ENCODE results near the gene MEI1.

MEI1 gene

DNA sequence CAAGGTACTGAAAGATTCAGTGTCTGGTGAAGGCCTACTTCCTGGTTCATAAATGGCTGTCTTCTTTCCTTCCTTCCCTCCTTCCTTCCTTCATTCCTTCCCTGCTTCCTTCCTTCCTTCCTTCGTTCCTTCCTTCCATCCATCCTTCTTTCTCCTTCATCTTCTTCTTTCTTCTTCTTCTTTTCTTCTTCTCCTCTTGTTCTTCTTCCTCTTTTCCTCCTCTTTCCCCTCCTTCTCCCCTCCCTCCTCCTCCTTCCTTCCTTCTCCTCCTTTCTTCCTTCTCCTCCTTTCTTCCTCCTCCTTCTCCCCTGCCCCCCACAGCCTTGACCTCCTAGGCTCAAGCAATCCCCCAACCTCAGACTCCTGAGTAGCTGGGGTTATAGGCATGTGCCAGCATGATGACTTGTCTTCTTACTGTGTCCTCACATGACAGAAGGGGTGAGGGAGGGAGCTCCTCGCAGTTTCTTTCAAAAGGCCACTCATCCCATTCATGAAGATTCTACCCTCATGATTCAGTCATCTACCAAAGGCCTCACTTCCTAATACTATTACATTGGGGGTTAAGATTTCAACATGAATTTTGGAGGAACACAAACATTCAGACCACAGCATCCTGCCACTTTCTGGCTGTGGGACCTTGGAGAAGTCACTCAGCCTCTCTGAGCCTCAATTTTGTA lies 78.6 kb downstream of the MEI1 start:
- Histone ChIP-seq H4K20me1 (ENCODE audit: control insufficient read depth, insufficient read depth, low read depth, low read length) (no peaks in the 10 kb centered on the region), H3F3A (ENCODE audit: control insufficient read depth, insufficient read depth) (no peaks in the 10 kb centered on the region), H3K27me3 (ENCODE audit: control insufficient read depth, low read length) (peaks cover 3% of the 10 kb centered on the region; the same call in 1 of the 2 replicates), H3K4me1 (ENCODE audit: control insufficient read depth, low read length) (peaks cover 21% of the 10 kb centered on the region), H3K4me3 (ENCODE audit: low read length) (no peak overlapping the region), H3K27ac (ENCODE audit: low read depth, low read length) (no peak overlapping the region), H3K9me2 (replicated peaks; ENCODE audit: control insufficient read depth, low read length) (no peaks in the 10 kb centered on the region), H3K36me3 (ENCODE audit: control insufficient read depth, low read length) (no peaks in the 10 kb centered on the region), H3K9me3 (ENCODE audit: control insufficient read depth, insufficient read depth, low read length) (no peaks in the 10 kb centered on the region), H3K79me2 (ENCODE audit: control insufficient read depth, low read length) (no peaks in the 10 kb centered on the region), H3K4me2 (ENCODE audit: low read length) (no peak overlapping the region)
- TF ChIP-seq CTCF (IDR thresholded peaks at IDR 0.05; ENCODE audit: low read depth, low read length, poor library complexity, severe bottlenecking) (no peak), EZH2phosphoT487 (IDR thresholded peaks at IDR 0.05; ENCODE audit: borderline replicate concordance, low read length) (no peak)

DNA sequence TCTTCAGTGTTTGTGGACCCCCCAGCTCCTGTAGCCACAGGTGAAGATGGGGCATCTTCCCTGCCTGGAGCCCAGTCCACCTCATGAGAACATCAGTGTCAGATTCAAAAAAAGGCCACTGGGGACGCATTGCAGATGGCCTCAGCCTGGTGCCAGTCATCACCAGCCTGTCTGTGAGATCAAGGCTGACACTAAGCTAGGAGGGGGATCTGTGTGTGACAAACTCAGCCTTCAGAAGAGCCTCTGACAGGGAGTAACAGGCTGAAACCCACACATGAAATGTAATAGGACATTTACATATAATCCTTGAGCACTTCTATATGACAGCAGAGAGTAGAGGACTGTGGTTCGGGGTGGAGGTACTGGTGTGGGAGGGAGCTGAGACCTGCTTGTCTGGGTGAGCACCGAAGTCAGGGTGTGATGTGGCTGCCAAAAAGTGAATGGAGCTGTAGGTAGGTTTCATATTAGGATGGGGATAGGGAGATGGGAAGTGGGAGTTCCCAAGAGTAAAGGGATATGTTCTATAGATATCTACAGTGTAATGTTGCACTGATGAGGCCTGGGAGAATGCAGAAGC lies 80.7 kb downstream of the MEI1 start:
- Histone ChIP-seq H3K27ac (ENCODE audit: low read depth, low read length) (no peak overlapping the region), H3F3A (ENCODE audit: control insufficient read depth, insufficient read depth) (no peaks in the 10 kb centered on the region), H3K4me3 (ENCODE audit: low read length) (no peak overlapping the region), H3K27me3 (ENCODE audit: control insufficient read depth, low read length) (no peaks in the 10 kb centered on the region), H3K4me2 (ENCODE audit: low read length) (no peak overlapping the region), H3K79me2 (ENCODE audit: control insufficient read depth, low read length) (no peaks in the 10 kb centered on the region), H3K9me3 (ENCODE audit: control insufficient read depth, insufficient read depth, low read length) (no peaks in the 10 kb centered on the region), H3K36me3 (ENCODE audit: control insufficient read depth, low read length) (no peaks in the 10 kb centered on the region), H3K9me2 (replicated peaks; ENCODE audit: control insufficient read depth, low read length) (no peaks in the 10 kb centered on the region), H3K4me1 (ENCODE audit: control insufficient read depth, low read length) (peaks cover 21% of the 10 kb centered on the region), H4K20me1 (ENCODE audit: control insufficient read depth, insufficient read depth, low read depth, low read length) (no peaks in the 10 kb centered on the region)
- TF ChIP-seq CTCF (IDR thresholded peaks at IDR 0.05; ENCODE audit: low read depth, low read length, poor library complexity, severe bottlenecking) (no peak), EZH2phosphoT487 (IDR thresholded peaks at IDR 0.05; ENCODE audit: borderline replicate concordance, low read length) (no peak)

- Histone ChIP-seq H3K36me3 (ENCODE audit: control insufficient read depth, low read length) (no peaks in the 10 kb centered on the region), H3K4me1 (ENCODE audit: control insufficient read depth, low read length) (peaks cover 21% of the 10 kb centered on the region), H3K9me3 (ENCODE audit: control insufficient read depth, insufficient read depth, low read length) (no peaks in the 10 kb centered on the region), H3K9me2 (replicated peaks; ENCODE audit: control insufficient read depth, low read length) (no peaks in the 10 kb centered on the region), H3K4me2 (ENCODE audit: low read length) (peak overlapping the region; percentile 77), H3F3A (ENCODE audit: control insufficient read depth, insufficient read depth) (no peaks in the 10 kb centered on the region), H3K27ac (ENCODE audit: low read depth, low read length) (peak overlapping the region; percentile 24), H3K79me2 (ENCODE audit: control insufficient read depth, low read length) (no peaks in the 10 kb centered on the region), H3K27me3 (ENCODE audit: control insufficient read depth, low read length) (no peaks in the 10 kb centered on the region), H4K20me1 (ENCODE audit: control insufficient read depth, insufficient read depth, low read depth, low read length) (no peaks in the 10 kb centered on the region), H3K4me3 (ENCODE audit: low read length) (peak overlapping the region; percentile 66)
- no peak for TF ChIP-seq EZH2phosphoT487 (IDR thresholded peaks at IDR 0.05; ENCODE audit: borderline replicate concordance, low read length)
- TF ChIP-seq CTCF (IDR thresholded peaks at IDR 0.05; ENCODE audit: low read depth, low read length, poor library complexity, severe bottlenecking), result no peak
These were observed 81.6 kb downstream of the MEI1 start for GRCh38 chr22:41780746-41781505.

Measured in DOHH2 (cell line).